Stimulated activated effector memory CD8-positive, alpha-beta T cell treated with anti-CD3 and anti-CD28 coated beads, Interleukin-12 subunit alpha, Interleukin-12 subunit beta, amount 100 ng/mL, for 72 hours (primary cell): Measurements from ENCODE around the gene SBK3.
"Not testable (repeated sequence)": the region's sequence is repeated elsewhere in the genome, so short reads cannot be mapped to it uniquely, and the experiment has no call there.

Source experiments
- ATAC-seq: fragments of 150-1000 bp; cut with Tn5 transposase; 2 replicates; pipeline ENCODE4 v1.10.0; 2021
- DNase-seq, 2 donors: peaks; one replicate each; pipeline ENCODE4 v3.0.0; 2021 to 2022; ENCODE audit warnings: low spot score in 2 of 2
- H3K27ac Mint-ChIP-seq: one replicate; pipeline ENCODE4 v1.8.0; 2022; ENCODE audit warnings: mild to moderate bottlenecking, mixed read lengths
- H3K36me3 Mint-ChIP-seq: one replicate; pipeline ENCODE4 v1.8.0; 2022; ENCODE audit warnings: mild to moderate bottlenecking, mixed read lengths
- H3K4me1 Mint-ChIP-seq: one replicate; pipeline ENCODE4 v1.8.0; 2022; ENCODE audit warnings: mixed read lengths
- H3K4me3 Mint-ChIP-seq: one replicate; pipeline ENCODE4 v1.8.0; 2022; ENCODE audit warnings: mild to moderate bottlenecking, mixed read lengths
- H3K9me3 Mint-ChIP-seq: one replicate; pipeline ENCODE4 v1.8.0; 2022; ENCODE audit warnings: mixed read lengths

The SBK3 gene

GRCh38 chr19:55538132-55538531, 7.2 kb downstream of the SBK3 start:
- ATAC-seq (no peak), DNase-seq (no peak)
- Mint-ChIP-seq H3K9me3 (no peaks in the 10 kb centered on the region), H3K4me1 (no peaks in the 10 kb centered on the region), H3K36me3 (no peaks in the 10 kb centered on the region), H3K27ac (no peak overlapping the region), H3K4me3 (no peak overlapping the region)

- Mint-ChIP-seq H3K4me3 (no peak overlapping the region), H3K9me3 (no peaks in the 10 kb centered on the region), H3K36me3 (no peaks in the 10 kb centered on the region), H3K27ac (no peak overlapping the region), H3K4me1 (no peaks in the 10 kb centered on the region)
- DNase-seq (no peak), ATAC-seq (no peak)
Observed at GRCh38 chr19:55537741-55538111, 7.6 kb downstream of the SBK3 start.

- Mint-ChIP-seq H3K9me3 (no peaks in the 10 kb centered on the region), H3K27ac (no peak within 1 kb of the TSS), H3K4me1 (no peaks in the 10 kb centered on the region)
Observed at GRCh38 chr19:55536951-55537740, 8.2 kb downstream of the SBK3 start, which contains the start of gene SBK2. SBK2 (minus strand) TSS chr19:55537133; CDS start chr19:55536294, 839 bp downstream.

GRCh38 chr19:55536366-55536765, 9.0 kb downstream of the SBK3 start:
- Mint-ChIP-seq H3K4me3 (no peak overlapping the region), H3K4me1 (no peaks in the 10 kb centered on the region), H3K9me3 (no peaks in the 10 kb centered on the region), H3K36me3 (no peaks in the 10 kb centered on the region), H3K27ac (no peak overlapping the region)
- ATAC-seq = no peak
- DNase-seq = no peak

More at GRCh38 chr19:55536951-55537740, 8.2 kb downstream of the SBK3 start, which contains the start of gene SBK2:
- H3K36me3 Mint-ChIP-seq = no peaks in the 10 kb centered on the region
- no peak for ATAC-seq
- no peak for DNase-seq
- H3K4me3 Mint-ChIP-seq = no peak within 1 kb of the TSS

- Mint-ChIP-seq H3K27ac (no peak overlapping the region), H3K9me3 (no peaks in the 10 kb centered on the region), H3K36me3 (no peaks in the 10 kb centered on the region), H3K4me1 (no peaks in the 10 kb centered on the region), H3K4me3 (no peak overlapping the region)
- ATAC-seq = no peak
- DNase-seq = no peak
Observed at GRCh38 chr19:55535965-55536350, 9.4 kb downstream of the SBK3 start.

GRCh38 chr19:55535173-55535964, 10.0 kb downstream of the SBK3 start:
- Mint-ChIP-seq H3K36me3 (no peaks in the 10 kb centered on the region), H3K9me3 (no peaks in the 10 kb centered on the region), H3K4me1 (no peaks in the 10 kb centered on the region), H3K4me3 (no peak overlapping the region), H3K27ac (no peak overlapping the region)
- ATAC-seq (no peak), DNase-seq (no peak)

GRCh38 chr19:55534280-55534679, 11.1 kb downstream of the SBK3 start:
- not testable (repeated sequence) for H3K27ac Mint-ChIP-seq, H3K4me3 Mint-ChIP-seq, DNase-seq, H3K36me3 Mint-ChIP-seq, H3K4me1 Mint-ChIP-seq, H3K9me3 Mint-ChIP-seq, ATAC-seq

- Mint-ChIP-seq H3K9me3 (no peaks in the 10 kb centered on the region), H3K36me3 (no peaks in the 10 kb centered on the region), H3K27ac (no peak overlapping the region), H3K4me1 (no peaks in the 10 kb centered on the region), H3K4me3 (no peak overlapping the region)
- no peak for DNase-seq
- no peak for ATAC-seq
Observed at GRCh38 chr19:55530996-55531395, 14.3 kb downstream of the SBK3 start.

GRCh38 chr19:55529636-55530234, 15.6 kb downstream of the SBK3 start:
- Mint-ChIP-seq H3K27ac (no peak overlapping the region), H3K36me3 (no peaks in the 10 kb centered on the region), H3K4me1 (no peaks in the 10 kb centered on the region), H3K9me3 (no peaks in the 10 kb centered on the region), H3K4me3 (no peak overlapping the region)
- no peak for DNase-seq
- ATAC-seq = no peak

- H3K4me3 Mint-ChIP-seq = no peak overlapping the region
- DNase-seq (no peak), ATAC-seq (no peak)
- no peaks in the 10 kb centered on the region for H3K4me1 Mint-ChIP-seq
- H3K36me3 Mint-ChIP-seq = no peaks in the 10 kb centered on the region
- no peak overlapping the region for H3K27ac Mint-ChIP-seq
- no peaks in the 10 kb centered on the region for H3K9me3 Mint-ChIP-seq
Observed at GRCh38 chr19:55528030-55528803, 17.1 kb downstream of the SBK3 start.

- DNase-seq = no peak
- H3K4me3 Mint-ChIP-seq = no peak overlapping the region
- no peaks in the 10 kb centered on the region for H3K4me1 Mint-ChIP-seq
- H3K27ac Mint-ChIP-seq = no peak overlapping the region
- H3K36me3 Mint-ChIP-seq = no peaks in the 10 kb centered on the region
- H3K9me3 Mint-ChIP-seq = no peaks in the 10 kb centered on the region
- no peak for ATAC-seq
Observed at GRCh38 chr19:55527197-55528029, 17.9 kb downstream of the SBK3 start.

GRCh38 chr19:55526216-55527196, 18.8 kb downstream of the SBK3 start:
- Mint-ChIP-seq H3K4me1 (no peaks in the 10 kb centered on the region), H3K9me3 (no peaks in the 10 kb centered on the region), H3K27ac (no peak overlapping the region), H3K36me3 (no peaks in the 10 kb centered on the region), H3K4me3 (no peak overlapping the region)
- ATAC-seq (no peak), DNase-seq (no peak)

- Mint-ChIP-seq H3K4me3 (no peak overlapping the region), H3K27ac (no peak overlapping the region), H3K9me3 (no peaks in the 10 kb centered on the region), H3K36me3 (no peaks in the 10 kb centered on the region), H3K4me1 (no peaks in the 10 kb centered on the region)
- no peak for DNase-seq
- no peak for ATAC-seq
Observed at GRCh38 chr19:55525289-55526101, 19.8 kb downstream of the SBK3 start.
